ENCODE data around the gene BRICD5.

DNA sequence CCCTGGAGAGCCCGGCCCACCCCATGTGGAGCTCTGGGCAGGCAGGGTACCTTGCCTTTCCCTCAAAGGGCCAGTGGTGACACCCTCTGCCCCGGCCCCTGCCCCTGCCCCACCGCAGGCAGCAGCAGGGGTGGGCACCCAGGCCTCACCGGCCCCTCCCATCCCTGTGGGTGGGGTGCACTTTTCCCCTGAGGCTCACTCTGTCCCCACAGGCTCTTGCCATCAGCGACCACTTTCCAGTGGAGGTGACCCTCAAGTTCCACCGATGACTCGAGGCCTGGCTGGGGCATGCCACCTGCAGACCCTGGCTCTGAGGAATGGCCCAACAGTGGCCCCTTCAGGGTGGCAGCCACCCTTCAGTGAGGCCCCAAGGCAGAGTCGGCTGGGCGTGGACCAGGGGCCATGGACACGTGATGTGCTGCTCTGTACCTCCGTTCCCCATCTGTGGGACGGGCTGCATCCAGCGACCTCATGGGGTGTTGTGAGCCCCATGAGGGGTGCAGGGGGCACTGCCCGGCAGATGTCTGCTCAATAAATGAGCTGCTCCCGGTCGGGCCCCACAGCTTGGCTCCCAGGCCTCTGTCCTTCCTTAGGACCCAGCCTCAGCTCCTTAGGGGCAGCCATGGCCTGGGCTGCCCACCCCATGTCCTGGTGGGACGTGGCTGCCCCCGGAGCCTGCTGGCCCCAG, 27.6 kb upstream of the BRICD5 start:
- TF ChIP-seq, protein P1, sequence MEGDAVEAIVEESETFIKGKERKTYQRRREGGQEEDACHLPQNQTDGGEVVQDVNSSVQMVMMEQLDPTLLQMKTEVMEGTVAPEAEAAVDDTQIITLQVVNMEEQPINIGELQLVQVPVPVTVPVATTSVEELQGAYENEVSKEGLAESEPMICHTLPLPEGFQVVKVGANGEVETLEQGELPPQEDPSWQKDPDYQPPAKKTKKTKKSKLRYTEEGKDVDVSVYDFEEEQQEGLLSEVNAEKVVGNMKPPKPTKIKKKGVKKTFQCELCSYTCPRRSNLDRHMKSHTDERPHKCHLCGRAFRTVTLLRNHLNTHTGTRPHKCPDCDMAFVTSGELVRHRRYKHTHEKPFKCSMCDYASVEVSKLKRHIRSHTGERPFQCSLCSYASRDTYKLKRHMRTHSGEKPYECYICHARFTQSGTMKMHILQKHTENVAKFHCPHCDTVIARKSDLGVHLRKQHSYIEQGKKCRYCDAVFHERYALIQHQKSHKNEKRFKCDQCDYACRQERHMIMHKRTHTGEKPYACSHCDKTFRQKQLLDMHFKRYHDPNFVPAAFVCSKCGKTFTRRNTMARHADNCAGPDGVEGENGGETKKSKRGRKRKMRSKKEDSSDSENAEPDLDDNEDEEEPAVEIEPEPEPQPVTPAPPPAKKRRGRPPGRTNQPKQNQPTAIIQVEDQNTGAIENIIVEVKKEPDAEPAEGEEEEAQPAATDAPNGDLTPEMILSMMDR (tag by site-specific recombination; IDR thresholded peaks at IDR 0.05): no peak
- no peak for TF ChIP-seq ZBTB1 (tag by site-specific recombination; IDR thresholded peaks at IDR 0.05)
- TF ChIP-seq, protein P2, sequence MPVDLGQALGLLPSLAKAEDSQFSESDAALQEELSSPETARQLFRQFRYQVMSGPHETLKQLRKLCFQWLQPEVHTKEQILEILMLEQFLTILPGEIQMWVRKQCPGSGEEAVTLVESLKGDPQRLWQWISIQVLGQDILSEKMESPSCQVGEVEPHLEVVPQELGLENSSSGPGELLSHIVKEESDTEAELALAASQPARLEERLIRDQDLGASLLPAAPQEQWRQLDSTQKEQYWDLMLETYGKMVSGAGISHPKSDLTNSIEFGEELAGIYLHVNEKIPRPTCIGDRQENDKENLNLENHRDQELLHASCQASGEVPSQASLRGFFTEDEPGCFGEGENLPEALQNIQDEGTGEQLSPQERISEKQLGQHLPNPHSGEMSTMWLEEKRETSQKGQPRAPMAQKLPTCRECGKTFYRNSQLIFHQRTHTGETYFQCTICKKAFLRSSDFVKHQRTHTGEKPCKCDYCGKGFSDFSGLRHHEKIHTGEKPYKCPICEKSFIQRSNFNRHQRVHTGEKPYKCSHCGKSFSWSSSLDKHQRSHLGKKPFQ (tag by site-specific recombination; IDR thresholded peaks at IDR 0.05): no peak
- no peak for TF ChIP-seq KLF10 (tag by site-specific recombination; IDR thresholded peaks at IDR 0.05)
- no peak for TF ChIP-seq ZNF747 (tag by site-specific recombination; IDR thresholded peaks at IDR 0.05)
- TF ChIP-seq ZNF157 (tag by site-specific recombination; IDR thresholded peaks at IDR 0.05): no peak
